K562 (cell line): ENCODE results near the gene OR14J1.

Source experiments
- IRF2 ChIP-seq: sonication (generic); formaldehyde crosslinking; IDR thresholded peaks from 2 replicates; pipeline ENCODE4 v1.8.1; 2022; ENCODE audit warnings: mild to moderate bottlenecking, missing genetic modification reagents
- MTA1 ChIP-seq: fragments of 450-650 bp; IDR thresholded peaks from 2 replicates; pipeline ENCODE4 v1.6.1; 2017; ENCODE audit warnings: borderline replicate concordance
- POLR2A ChIP-seq: fragments of 450-650 bp; conservative IDR thresholded peaks from 2 replicates; pipeline ENCODE4 v1.6.1; 2016
- PTTG1 ChIP-seq: fragments of 450-650 bp; IDR thresholded peaks from 2 replicates; pipeline ENCODE4 v1.6.1; 2016; ENCODE audit warnings: low read depth, mild to moderate bottlenecking, missing genetic modification characterization, missing compliant biosample characterization
- RBM15 ChIP-seq: fragments of 200-400 bp; formaldehyde crosslinking; IDR thresholded peaks from 2 replicates; pipeline ENCODE4 v1.6.1; 2018; ENCODE audit warnings: mild to moderate bottlenecking, low read length, moderate library complexity; ENCODE audit not compliant: insufficient read depth
- RFX5 ChIP-seq: IDR thresholded peaks from 2 replicates; pipeline ENCODE4 v1.6.1; 2011; ENCODE audit warnings: low read depth, mild to moderate bottlenecking, improper control_type of control experiment, low read length
- SMAD1 ChIP-seq: fragments of 150-350 bp; IDR thresholded peaks from 2 replicates; pipeline ENCODE4 v1.6.1; 2014; ENCODE audit warnings: low read length, low read depth; ENCODE audit not compliant: partially characterized antibody
- TGIF2 ChIP-seq: sonication (generic); formaldehyde crosslinking; IDR thresholded peaks from 2 replicates; pipeline ENCODE4 v1.8.1; 2022; ENCODE audit warnings: mild to moderate bottlenecking, missing genetic modification reagents, moderate library complexity
- ZNF830 ChIP-seq: fragments of 250-450 bp; sonication (Bioruptor Pico); IDR thresholded peaks from 2 replicates; pipeline ENCODE4 v1.5.0; 2021; ENCODE audit warnings: mild to moderate bottlenecking
- ZSCAN29 ChIP-seq: fragments of 450-650 bp; IDR thresholded peaks from 2 replicates; pipeline ENCODE4 v1.6.1; 2017
- TF ChIP-seq, protein P1 (sequence below): fragments of 250-450 bp; sonication (Bioruptor Pico); IDR thresholded peaks from 2 replicates; pipeline ENCODE4 v1.4.0; 2020; ENCODE audit warnings: mild to moderate bottlenecking, moderate library complexity
- TF ChIP-seq, protein P2 (sequence below): sonication (generic); formaldehyde crosslinking; IDR thresholded peaks from 2 replicates; pipeline ENCODE4 v1.8.0; 2022; ENCODE audit warnings: mild to moderate bottlenecking, missing genetic modification reagents
- TF ChIP-seq, protein P3 (sequence below): fragments of 150-350 bp; IDR thresholded peaks from 2 replicates; pipeline ENCODE4 v1.6.1; 2014; ENCODE audit warnings: low read depth, mild to moderate bottlenecking, low read length, borderline replicate concordance

DNA sequence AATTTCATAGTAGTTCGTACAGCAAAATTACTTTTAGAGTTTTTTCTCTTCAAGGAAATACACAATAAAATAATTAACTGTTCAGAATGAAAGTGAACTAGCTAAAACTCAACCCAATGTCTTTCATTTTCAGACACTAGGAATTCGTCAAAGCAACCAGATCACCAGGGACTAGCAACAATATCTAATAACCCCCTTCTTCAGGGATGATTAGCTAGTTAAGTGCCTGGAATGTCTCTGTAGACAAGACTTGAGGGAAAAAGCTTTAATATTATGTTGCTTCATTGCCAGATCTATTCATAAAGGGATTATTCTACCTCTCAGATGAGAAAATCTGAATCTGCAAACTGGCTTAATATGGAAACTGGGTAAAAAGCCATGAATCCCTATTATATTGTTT lies 41.8 kb upstream of the OR14J1 start:
- TF ChIP-seq RBM15 (no peak), POLR2A (no peak), ZNF830 (CRISPR knock-in tag) (no peak), IRF2 (no peak), PTTG1 (tag) (no peak), MTA1 (no peak), RFX5 (no peak), ZSCAN29 (no peak), SMAD1 (no peak), TGIF2 (CRISPR knock-in tag) (no peak)
- TF ChIP-seq, protein P1, sequence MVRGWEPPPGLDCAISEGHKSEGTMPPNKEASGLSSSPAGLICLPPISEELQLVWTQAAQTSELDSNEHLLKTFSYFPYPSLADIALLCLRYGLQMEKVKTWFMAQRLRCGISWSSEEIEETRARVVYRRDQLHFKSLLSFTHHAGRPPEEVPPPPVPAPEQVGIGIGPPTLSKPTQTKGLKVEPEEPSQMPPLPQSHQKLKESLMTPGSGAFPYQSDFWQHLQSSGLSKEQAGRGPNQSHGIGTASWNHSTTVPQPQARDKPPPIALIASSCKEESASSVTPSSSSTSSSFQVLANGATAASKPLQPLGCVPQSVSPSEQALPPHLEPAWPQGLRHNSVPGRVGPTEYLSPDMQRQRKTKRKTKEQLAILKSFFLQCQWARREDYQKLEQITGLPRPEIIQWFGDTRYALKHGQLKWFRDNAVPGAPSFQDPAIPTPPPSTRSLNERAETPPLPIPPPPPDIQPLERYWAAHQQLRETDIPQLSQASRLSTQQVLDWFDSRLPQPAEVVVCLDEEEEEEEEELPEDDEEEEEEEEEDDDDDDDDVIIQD (CRISPR knock-in tag) = no peak
- TF ChIP-seq, protein P2, sequence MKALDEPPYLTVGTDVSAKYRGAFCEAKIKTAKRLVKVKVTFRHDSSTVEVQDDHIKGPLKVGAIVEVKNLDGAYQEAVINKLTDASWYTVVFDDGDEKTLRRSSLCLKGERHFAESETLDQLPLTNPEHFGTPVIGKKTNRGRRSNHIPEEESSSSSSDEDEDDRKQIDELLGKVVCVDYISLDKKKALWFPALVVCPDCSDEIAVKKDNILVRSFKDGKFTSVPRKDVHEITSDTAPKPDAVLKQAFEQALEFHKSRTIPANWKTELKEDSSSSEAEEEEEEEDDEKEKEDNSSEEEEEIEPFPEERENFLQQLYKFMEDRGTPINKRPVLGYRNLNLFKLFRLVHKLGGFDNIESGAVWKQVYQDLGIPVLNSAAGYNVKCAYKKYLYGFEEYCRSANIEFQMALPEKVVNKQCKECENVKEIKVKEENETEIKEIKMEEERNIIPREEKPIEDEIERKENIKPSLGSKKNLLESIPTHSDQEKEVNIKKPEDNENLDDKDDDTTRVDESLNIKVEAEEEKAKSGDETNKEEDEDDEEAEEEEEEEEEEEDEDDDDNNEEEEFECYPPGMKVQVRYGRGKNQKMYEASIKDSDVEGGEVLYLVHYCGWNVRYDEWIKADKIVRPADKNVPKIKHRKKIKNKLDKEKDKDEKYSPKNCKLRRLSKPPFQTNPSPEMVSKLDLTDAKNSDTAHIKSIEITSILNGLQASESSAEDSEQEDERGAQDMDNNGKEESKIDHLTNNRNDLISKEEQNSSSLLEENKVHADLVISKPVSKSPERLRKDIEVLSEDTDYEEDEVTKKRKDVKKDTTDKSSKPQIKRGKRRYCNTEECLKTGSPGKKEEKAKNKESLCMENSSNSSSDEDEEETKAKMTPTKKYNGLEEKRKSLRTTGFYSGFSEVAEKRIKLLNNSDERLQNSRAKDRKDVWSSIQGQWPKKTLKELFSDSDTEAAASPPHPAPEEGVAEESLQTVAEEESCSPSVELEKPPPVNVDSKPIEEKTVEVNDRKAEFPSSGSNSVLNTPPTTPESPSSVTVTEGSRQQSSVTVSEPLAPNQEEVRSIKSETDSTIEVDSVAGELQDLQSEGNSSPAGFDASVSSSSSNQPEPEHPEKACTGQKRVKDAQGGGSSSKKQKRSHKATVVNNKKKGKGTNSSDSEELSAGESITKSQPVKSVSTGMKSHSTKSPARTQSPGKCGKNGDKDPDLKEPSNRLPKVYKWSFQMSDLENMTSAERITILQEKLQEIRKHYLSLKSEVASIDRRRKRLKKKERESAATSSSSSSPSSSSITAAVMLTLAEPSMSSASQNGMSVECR (CRISPR knock-in tag) = no peak
- TF ChIP-seq, protein P3, sequence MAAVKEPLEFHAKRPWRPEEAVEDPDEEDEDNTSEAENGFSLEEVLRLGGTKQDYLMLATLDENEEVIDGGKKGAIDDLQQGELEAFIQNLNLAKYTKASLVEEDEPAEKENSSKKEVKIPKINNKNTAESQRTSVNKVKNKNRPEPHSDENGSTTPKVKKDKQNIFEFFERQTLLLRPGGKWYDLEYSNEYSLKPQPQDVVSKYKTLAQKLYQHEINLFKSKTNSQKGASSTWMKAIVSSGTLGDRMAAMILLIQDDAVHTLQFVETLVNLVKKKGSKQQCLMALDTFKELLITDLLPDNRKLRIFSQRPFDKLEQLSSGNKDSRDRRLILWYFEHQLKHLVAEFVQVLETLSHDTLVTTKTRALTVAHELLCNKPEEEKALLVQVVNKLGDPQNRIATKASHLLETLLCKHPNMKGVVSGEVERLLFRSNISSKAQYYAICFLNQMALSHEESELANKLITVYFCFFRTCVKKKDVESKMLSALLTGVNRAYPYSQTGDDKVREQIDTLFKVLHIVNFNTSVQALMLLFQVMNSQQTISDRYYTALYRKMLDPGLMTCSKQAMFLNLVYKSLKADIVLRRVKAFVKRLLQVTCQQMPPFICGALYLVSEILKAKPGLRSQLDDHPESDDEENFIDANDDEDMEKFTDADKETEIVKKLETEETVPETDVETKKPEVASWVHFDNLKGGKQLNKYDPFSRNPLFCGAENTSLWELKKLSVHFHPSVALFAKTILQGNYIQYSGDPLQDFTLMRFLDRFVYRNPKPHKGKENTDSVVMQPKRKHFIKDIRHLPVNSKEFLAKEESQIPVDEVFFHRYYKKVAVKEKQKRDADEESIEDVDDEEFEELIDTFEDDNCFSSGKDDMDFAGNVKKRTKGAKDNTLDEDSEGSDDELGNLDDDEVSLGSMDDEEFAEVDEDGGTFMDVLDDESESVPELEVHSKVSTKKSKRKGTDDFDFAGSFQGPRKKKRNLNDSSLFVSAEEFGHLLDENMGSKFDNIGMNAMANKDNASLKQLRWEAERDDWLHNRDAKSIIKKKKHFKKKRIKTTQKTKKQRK = no peak
